Panc1 (cell line): ENCODE results near the gene GPR107.

Source experiments
- REST ChIP-seq, 2 experiments: IDR thresholded peaks; 2 replicates each; pipeline ENCODE4 v1.6.1; 2011 to 2012; ENCODE audit warnings: low read depth in 2 of 2, control low read depth in 1 of 2, low read length in 1 of 2, mild to moderate bottlenecking in 1 of 2, moderate library complexity in 1 of 2; ENCODE audit not compliant: insufficient read depth in 1 of 2
- SIN3A ChIP-seq: IDR thresholded peaks from 2 replicates; pipeline ENCODE4 v1.6.1; 2012; ENCODE audit warnings: low read depth, mild to moderate bottlenecking, low read length, moderate library complexity, borderline replicate concordance; ENCODE audit not compliant: insufficient read depth

- TF ChIP-seq SIN3A (no peak), REST (IDR thresholded peaks at IDR 0.05; ENCODE audit: insufficient read depth in 1 of 2, low read depth in 2 of 2, low read length in 1 of 2) (no peak)
Observed at GRCh38 chr9:130120299-130120587, 66.5 kb downstream of the GPR107 start.
